HG03095 (cell line): Measurements from ENCODE around the gene PIGL.

ENCODE experiments used
- ATAC-seq: cut with Tn5 transposase; IDR thresholded peaks from one replicate; pipeline ENCODE4 v1.9.1; 2021; ENCODE audit warnings: moderate library complexity; ENCODE audit not compliant: unreplicated experiment

PIGL gene

DNA sequence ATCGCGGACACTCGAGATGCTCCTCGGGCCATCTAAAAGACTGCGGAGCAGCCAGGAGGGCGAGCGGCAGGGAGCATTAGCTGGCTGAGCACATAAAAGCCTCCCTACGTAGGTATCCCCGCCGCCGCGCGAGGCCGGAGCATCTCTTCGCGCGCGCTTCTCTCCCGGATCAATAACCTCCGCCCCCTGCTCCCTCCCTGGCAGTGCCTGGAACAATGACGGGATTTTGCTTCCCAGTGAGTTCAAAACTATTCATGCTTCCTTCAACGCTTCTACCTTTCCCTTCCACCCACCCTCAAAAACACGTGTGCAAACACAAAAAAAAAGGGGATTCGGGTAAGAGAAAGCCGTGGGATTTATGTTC, 135.3 kb downstream of the PIGL start:
- no peak for ATAC-seq

DNA sequence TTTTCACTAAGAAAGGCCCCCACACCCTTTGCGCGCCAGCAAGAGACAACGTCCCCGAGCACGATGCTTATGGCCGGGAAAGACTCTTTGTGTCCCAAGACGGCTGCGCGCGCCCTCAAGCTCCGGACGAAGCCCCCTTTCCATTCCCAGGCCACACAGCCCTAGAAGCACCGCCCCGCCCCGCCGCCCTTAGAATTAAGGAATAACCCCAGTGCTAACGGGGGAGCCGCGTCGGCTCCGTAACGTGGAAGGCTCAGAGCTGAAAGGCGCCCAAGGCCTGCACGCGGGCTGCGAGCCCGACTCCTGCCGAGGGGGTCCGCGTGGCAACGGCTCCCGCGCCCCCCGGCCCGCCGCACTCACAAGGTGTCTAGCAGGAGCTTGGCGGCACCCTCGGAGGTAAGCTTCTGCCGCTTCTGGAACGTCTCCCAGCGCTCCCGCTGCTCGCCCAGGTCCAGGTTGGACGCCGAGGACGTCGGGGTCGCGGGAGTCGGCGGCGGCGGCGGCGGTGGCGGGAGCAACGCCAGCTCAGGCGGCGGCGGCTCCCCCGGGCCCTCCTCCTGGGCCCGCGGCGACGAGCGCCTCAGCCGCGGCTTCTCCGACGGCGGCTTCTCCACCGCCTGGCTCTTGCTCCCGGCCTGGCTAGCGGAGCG, 135.8 kb downstream of the PIGL start:
- peak; percentile 36 for ATAC-seq

DNA sequence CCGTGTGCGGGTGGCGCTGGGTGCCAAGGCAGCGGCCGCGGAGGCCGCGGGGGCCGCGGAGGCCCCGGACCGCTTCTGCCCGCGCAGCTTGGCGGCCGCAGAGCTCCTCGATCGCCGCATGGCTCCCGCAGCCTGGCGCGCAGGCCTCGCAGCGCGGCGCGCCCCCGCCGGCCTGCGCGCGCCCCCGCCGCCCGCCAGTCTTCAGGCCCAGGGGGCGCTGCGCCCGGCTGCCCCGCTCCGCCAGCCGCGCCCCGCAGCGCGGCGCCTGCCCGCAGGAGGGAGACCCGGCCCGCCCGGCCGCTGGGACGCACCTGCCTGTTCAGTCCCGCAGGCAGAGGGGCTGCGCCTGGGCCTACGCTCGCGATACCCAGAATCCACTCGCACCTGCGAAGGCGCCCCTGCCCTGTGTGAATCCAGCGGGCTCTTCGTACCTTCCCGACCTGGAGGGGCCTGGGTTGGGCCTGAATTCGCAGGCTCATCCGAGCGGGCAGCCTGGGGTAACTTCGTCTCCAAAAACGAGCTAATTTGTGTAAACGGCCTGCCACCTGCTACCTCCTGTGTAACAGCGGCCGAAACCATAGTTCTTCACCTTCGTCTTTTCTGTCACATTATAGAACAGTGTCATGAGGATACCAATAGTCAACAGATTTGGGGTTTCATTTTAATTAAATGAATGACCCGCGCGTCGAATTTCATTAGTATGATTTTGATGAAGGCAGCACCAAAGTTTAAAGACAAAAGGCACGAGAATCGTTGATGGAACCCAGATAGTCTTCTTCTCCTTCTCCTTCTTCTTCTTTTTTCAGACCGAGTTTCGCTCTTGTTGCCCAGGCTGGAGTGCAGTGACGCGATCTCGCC, 136.5 kb downstream of the PIGL start, which contains the start of gene CENPV:
Gene CENPV (minus strand): TSS at position 153 of the 858 bp plus-strand sequence. CDS start 33 bp downstream, at position 120.
- ATAC-seq: peak; percentile 69

DNA sequence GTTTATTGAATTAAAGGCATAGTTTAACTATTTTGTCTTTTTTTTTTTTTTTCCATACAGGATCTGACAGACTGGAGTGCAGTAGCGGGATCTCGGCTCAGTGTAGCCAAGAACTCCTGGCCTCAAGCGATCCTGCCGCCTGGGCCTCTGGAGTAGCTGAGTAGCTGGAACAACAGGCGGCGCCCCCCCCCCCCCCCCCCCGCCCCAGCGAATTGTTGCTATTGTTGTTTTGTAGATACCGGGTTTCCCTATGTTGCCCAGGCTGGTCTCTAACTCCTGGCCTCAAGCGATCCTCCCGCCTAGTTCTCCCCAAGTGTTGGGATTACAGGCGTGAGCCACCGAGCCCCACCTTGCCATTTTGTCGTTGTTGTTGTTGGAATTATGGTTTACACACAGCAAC, 137.6 kb downstream of the PIGL start:
- ATAC-seq: no peak

DNA sequence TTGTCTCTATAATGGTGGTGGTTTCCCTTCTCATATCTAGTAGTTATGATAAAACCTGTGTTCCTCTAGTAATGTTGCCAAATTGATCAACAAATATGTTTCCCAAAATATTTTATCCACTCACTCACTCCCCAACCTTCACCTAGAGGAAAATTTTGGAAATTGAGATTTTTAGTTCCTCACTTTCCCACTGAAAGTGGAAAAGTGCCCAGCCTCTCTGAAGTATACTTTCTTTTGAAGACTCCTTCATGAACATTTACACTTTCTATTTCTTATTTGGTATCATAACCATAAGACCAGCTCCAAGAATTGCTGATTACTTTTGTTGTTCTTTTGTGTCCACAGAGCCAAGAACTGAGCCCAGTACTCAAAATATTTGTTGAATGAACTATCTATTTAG, 141.4 kb downstream of the PIGL start:
- ATAC-seq: no peak

DNA sequence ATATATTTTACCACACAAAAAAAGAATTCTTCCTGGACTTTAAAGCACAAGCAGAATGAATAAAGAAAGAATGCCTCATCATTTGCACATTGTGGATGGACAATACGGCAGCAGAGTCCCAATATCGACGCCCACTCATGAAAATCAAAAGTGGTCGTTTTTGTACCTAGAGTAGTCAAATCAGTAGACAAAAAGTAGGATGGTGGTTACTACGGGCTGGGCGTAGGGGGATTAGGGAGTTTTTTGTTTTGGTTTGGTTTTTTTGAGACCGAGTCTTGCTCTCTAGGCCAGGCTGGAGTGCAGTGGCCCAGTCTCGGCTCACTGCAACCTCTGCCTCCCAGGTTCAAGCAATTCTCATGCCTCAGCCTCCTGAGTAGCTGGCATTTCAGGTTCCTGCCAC, 144.9 kb downstream of the PIGL start:
- ATAC-seq: no peak

DNA sequence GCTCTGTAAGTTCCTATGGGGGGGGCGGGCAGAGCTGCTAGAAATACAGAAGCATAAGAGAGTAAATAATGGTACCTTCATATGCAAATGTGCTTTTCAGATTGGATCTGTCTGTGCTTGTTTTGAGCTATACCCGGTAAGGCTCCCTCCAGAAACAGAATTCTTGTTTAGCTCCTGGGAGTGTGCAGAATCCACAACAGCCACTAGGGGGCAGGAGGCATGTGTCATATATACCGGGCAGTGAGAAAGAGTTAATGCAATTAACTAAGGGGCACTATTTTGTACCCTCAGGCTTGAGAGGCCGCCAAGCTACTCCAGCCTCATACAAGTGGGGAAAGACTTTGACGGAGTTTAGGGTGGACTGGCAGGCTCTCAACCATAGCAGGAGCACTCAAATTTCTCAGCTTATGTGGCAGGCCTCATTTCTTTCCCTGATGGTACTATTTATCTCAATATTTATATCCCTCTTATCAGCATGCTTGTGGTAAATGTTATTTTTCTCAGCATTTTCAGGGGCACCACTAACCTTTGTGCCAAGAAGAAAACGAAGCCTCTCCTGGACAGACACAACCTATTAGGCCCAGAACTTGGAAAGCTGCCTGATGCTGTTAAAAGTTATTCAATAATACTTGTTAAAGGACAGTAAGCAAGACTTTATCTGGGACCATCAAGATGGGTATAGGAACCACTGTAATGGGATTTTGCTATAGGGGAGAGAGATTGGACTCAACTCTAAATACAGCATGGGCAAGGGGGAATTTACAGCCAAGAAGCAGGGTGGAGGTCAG, 146.9 kb downstream of the PIGL start:
- ATAC-seq: no peak

DNA sequence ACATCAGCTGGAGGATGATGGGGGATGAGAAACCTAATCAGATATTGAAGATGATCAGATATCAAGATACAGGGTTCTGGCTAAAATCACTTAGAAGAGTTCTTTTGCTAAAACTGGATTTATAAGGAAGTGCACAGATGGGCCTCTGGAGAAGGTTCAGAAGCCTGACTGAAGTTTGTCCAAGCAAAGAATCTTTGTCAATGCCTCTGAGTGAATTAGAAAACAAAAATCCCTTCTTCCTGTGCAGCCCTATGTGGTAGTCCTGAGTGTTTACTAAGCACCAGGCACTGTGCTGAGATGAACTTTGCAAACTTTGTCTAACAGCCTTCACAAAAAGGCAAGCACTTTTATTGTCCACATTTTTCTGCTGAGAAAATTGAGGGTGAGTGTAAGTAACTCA, 147.6 kb downstream of the PIGL start:
- no peak for ATAC-seq

DNA sequence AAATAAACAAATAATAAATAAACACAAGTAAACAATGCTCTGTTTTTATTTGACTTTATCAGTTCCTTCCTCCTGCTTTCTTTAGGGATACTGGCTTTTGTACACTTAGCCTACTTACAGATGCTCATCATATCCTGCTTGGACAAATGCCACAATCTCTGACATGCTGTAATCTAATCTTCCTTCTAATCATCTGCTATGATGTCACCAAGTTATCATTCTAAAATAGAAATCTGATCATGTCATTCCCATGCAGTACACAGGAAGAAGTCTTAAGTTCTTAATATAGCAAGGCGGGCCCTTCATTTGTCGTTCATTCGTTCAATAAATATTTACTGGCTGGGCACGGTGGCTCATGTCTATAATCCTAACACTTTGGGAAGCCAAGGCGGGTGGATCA, 154.7 kb downstream of the PIGL start:
- ATAC-seq: no peak

DNA sequence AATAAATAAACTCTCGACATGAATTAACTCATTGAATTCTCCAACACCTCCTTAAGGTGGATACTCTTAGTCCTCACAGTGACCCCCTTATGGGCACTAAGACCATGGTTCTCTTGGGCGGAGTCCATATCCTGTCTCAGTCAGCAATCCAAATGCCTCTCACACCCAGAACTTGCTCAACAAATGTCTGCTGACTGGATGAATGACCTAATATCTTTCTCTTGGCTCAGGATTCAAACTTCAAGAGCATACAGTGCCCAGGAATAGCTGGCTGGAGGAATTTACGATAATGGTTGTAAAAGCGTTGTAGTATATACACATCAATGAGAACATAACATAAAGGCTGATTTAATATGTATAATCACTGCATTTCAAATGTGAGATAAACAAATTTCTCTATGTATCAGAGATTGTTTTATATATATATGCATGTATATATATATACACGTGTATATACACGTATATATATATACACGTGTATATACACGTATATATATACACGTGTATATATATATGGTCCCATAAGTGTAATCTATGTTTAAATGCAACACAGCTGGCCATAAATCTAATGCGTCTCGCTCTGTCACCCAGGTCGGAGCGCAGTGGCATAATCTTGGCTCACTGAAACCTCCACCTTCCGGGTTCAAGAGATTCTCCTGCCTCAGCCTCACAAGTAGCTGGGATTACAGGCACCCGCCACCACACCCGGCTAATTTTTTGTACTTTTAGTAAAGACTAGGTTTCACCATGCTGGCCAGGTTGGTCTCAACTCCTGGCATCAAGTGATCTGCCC, 157.3 kb downstream of the PIGL start:
- ATAC-seq: no peak
